ENCODE results near the gene FGGY. TPM values are rescaled to one million over a fixed set of nuclear protein-coding genes. Genes with fewer than 3 reads are reported as not detected.

FGGY gene
- total RNA-seq, 4 donors from 2014 or later: 23.3 to 26.4 (median 25.3) TPM

- Histone ChIP-seq H3K4me1 (peaks cover 13 to 28% (median 18%) of the 10 kb centered on the region in 4 donors), H3K27ac (replicated peaks in 1 of 4) (peak overlapping the region in 2 of 4 donors; percentile 15 to 41), H3K4me3 (no peak overlapping the region), H3K9me3 (no peaks in the 10 kb centered on the region), H3K27me3 (no peaks in the 10 kb centered on the region), H3K36me3 (no peaks in the 10 kb centered on the region)
- TF ChIP-seq POLR2A (IDR thresholded peaks at IDR 0.05; ENCODE audit: low read depth) (no peak), POLR2AphosphoS5 (IDR thresholded peaks at IDR 0.05) (no peak), CTCF (IDR thresholded peaks at IDR 0.05) (no peak), EP300 (IDR thresholded peaks at IDR 0.05) (no peak)
- DNase-seq (ENCODE audit: extremely low spot score): no peak
- intact Hi-C loops (cut with DNase I): no loop called here
These were observed 58.5 kb downstream of the FGGY start for GRCh38 chr1:59355361-59355760.

GRCh38 chr1:59356627-59357026 is 59.7 kb downstream of the FGGY start:
- no peak for DNase-seq (ENCODE audit: extremely low spot score)
- Histone ChIP-seq H3K27me3 (no peaks in the 10 kb centered on the region), H3K27ac (replicated peaks in 1 of 4) (no peak overlapping the region), H3K36me3 (no peaks in the 10 kb centered on the region), H3K4me1 (peaks cover 13 to 28% (median 18%) of the 10 kb centered on the region in 4 donors), H3K4me3 (no peak overlapping the region), H3K9me3 (no peaks in the 10 kb centered on the region)
- no peak for TF ChIP-seq POLR2AphosphoS5 (IDR thresholded peaks at IDR 0.05)
- TF ChIP-seq CTCF (IDR thresholded peaks at IDR 0.05): no peak
- TF ChIP-seq EP300 (IDR thresholded peaks at IDR 0.05): no peak
- TF ChIP-seq POLR2A (IDR thresholded peaks at IDR 0.05; ENCODE audit: low read depth): no peak
- 60% methylated on average over 1 of the region's 1 CpG for WGBS
- intact Hi-C loops (cut with DNase I): no loop called here

GRCh38 chr1:59357645-59358320 is 60.9 kb downstream of the FGGY start:
- TF ChIP-seq POLR2A (IDR thresholded peaks at IDR 0.05; ENCODE audit: low read depth) (no peak), CTCF (IDR thresholded peaks at IDR 0.05) (no peak), POLR2AphosphoS5 (IDR thresholded peaks at IDR 0.05) (no peak)
- WGBS: 97% methylated on average over 5 of the region's 5 CpGs
- no peak for DNase-seq (ENCODE audit: extremely low spot score)
- Histone ChIP-seq H3K27ac (replicated peaks in 1 of 4) (no peak overlapping the region), H3K4me1 (peaks cover 13 to 28% (median 18%) of the 10 kb centered on the region in 4 donors), H3K27me3 (no peaks in the 10 kb centered on the region), H3K36me3 (no peaks in the 10 kb centered on the region), H3K9me3 (no peaks in the 10 kb centered on the region), H3K4me3 (no peak overlapping the region)
- intact Hi-C loops (cut with DNase I): no loop called here

- H3K27ac ChIP-seq (replicated peaks in 1 of 4): no peak overlapping the region
- H3K4me1 ChIP-seq: peaks cover 13 to 32% (median 17%) of the 10 kb centered on the region in 4 donors
- 97% methylated on average over 1 of the region's 1 CpG for WGBS
- H3K4me3 ChIP-seq: no peak overlapping the region
- intact Hi-C loops (cut with DNase I): no loop called here
- TF ChIP-seq POLR2AphosphoS5 (IDR thresholded peaks at IDR 0.05) (no peak), EP300 (IDR thresholded peaks at IDR 0.05) (no peak), CTCF (IDR thresholded peaks at IDR 0.05) (no peak), POLR2A (IDR thresholded peaks at IDR 0.05; ENCODE audit: low read depth) (no peak)
- no peaks in the 10 kb centered on the region for H3K27me3 ChIP-seq
- H3K9me3 ChIP-seq: no peaks in the 10 kb centered on the region
- no peaks in the 10 kb centered on the region for H3K36me3 ChIP-seq
- no peak for DNase-seq (ENCODE audit: extremely low spot score)
These were observed 62.4 kb downstream of the FGGY start for GRCh38 chr1:59359325-59359724.

- Histone ChIP-seq H3K4me1 (peaks cover 9 to 31% (median 13%) of the 10 kb centered on the region in 4 donors), H3K27ac (replicated peaks in 1 of 4) (no peak overlapping the region), H3K27me3 (no peaks in the 10 kb centered on the region), H3K36me3 (no peaks in the 10 kb centered on the region), H3K4me3 (no peak overlapping the region), H3K9me3 (no peaks in the 10 kb centered on the region)
- DNase-seq (ENCODE audit: extremely low spot score): no peak
- 78% methylated on average over 4 of the region's 4 CpGs for WGBS
- TF ChIP-seq CTCF (IDR thresholded peaks at IDR 0.05) (no peak), POLR2AphosphoS5 (IDR thresholded peaks at IDR 0.05) (no peak), EP300 (IDR thresholded peaks at IDR 0.05) (no peak), POLR2A (IDR thresholded peaks at IDR 0.05; ENCODE audit: low read depth) (no peak)
- intact Hi-C loops (cut with DNase I): no loop called here
These were observed 63.3 kb downstream of the FGGY start for GRCh38 chr1:59360170-59360569.

Data from esophagus muscularis mucosa (tissue), 4 donors.